GM21529 (cell line): ENCODE measurements around the gene RBM34.
A peak's percentile ranks its signal among the peaks of the same experiment; 100 is the strongest.

Source experiments
- ATAC-seq: cut with Tn5 transposase; IDR thresholded peaks from one replicate; pipeline ENCODE4 v1.9.1; 2021; ENCODE audit not compliant: unreplicated experiment

The RBM34 gene

DNA sequence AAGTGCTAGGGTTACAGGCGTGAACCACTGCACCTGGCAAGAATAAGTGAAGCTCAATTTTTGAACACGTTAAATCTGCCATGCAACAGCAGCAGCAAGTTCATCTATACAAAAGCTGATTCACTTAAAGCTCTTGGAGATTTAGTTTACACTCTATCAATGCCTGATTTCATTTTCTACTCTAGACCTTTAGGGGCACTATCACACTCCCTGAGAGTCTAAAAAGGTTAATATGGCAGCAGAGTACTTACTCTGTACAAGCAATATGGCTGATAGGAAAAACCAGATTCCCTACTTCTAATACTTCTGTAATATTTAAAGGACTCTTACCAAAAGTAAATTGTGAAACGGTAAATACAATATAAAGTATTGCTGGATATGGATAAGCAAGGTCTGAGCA is 4.8 kb downstream of the RBM34 start:
- no peak for ATAC-seq

- ATAC-seq: no peak
Observed at GRCh38 chr1:235152235-235152634, 8.8 kb downstream of the RBM34 start.

GRCh38 chr1:235151033-235151432 is 10.0 kb downstream of the RBM34 start:
- no peak for ATAC-seq

GRCh38 chr1:235149824-235150223 is 11.2 kb downstream of the RBM34 start:
- no peak for ATAC-seq

- ATAC-seq: no peak
Observed at GRCh38 chr1:235147269-235147668, 13.8 kb downstream of the RBM34 start.

- ATAC-seq: no peak
Observed at GRCh38 chr1:235145639-235146038, 15.4 kb downstream of the RBM34 start.

DNA sequence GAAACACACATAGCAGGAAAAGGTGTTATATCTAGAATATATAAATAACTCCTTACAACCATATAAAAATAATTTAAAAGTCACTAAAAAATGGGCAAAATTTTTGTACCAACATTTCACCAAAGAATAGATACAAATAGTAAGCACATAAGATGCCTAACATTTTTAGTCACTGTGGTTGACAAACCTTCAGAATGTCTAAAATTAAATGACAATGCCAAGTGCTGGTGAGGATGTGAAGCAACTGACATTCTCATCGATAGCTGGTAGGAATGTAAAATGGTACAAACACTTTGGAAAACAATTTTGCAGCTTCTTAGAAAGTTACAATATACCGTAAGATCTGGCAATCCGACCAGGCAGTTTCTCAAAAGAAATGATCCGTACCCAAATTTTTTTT is 18.1 kb downstream of the RBM34 start:
- ATAC-seq: no peak

- no peak for ATAC-seq
Observed at GRCh38 chr1:235139315-235139714, 21.7 kb downstream of the RBM34 start.

DNA sequence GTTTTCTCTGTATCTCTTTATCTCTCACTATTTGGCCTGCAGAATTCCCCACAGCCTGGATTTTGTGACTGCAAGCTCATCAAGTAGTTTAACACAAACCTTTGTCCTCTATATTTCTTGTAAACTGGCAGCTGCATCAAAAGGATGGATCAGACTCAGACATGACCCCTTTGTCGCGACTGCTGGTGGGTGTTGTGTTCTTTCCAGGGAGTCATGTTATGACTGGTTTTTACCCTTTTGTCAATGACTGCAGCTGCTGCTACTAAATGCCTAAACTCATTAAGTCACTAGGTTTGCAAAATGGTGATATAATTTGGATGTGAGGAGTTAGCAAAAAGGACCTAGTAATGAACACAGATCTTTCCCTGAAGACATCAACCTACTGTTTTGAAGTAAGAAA is 22.2 kb downstream of the RBM34 start:
- no peak for ATAC-seq

DNA sequence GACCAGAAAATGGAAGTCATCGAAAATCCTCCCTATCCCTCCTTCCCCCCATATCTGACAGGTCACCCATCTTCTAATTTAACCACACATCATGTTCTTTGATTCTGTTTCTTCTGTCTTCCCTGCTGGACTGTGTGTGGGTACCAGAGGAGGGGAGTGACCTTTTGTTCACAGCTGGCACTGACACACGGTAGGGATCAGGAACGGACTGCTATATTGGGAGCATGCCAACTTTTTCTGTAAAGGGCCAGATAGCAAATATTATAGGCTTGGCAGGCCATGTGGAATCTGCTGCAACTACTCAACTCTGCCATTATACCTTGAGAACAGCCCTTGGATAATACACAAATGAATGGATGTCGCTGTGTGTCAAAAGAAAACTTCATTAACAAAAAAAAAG is 24.9 kb downstream of the RBM34 start:
- no peak for ATAC-seq

DNA sequence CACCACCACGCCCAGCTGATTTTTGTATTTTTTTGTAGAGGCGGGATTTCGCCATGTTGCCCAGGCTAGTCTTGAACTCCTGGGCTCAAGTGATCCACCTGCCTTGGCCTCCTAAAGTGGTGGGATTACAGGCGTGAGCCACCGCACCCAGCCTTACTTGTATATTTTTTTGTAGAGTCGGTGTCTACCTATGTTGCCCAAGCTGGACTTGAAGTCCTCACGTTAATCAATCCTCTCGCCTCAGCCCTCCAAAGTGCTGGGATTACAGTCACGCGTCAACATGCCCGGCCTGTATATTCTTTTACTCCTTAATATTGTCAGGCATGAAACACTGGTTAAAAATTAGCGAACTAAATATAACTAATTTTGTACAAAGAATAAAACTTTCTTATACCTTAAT is 26.9 kb downstream of the RBM34 start:
- ATAC-seq: no peak

DNA sequence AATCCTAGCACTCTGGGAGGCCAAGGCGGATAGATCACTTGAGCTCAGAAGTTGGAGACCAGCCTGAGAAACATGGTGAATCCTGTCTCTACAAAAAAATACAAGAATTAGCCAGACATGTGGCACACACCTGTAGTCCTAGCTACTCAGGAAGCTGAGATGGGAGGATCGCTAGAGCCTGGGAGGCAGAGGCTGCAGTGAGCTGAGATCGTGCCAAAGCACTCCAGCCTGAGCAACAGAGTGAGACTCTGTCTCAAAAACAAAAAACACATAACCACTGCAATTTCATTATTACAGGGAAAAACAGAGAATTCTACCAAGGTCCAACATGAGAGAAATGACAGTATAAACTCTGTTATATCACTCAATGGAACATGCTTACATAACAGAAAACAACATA is 28.0 kb downstream of the RBM34 start:
- no peak for ATAC-seq

DNA sequence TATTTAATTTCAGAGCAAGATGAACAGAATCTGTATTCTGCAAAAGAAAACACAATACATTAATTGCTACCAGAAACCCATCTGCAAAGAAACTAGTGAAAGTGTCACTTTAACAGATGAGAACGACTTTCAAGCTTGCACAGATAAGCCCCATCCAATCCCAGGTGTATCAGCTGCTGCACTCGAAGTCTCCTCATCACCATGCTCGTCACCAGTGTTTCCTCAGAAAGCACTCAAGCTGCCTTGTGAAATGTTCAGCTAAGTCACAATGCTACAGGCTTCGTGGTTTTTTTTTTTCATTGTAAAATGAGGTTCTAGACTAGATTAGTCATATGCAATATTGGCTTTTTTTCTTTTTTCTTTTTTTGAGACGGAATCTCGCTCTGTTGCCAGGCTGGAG is 29.1 kb downstream of the RBM34 start:
- no peak for ATAC-seq

- ATAC-seq: no peak
Observed at GRCh38 chr1:235130766-235131270, 30.2 kb downstream of the RBM34 start.

DNA sequence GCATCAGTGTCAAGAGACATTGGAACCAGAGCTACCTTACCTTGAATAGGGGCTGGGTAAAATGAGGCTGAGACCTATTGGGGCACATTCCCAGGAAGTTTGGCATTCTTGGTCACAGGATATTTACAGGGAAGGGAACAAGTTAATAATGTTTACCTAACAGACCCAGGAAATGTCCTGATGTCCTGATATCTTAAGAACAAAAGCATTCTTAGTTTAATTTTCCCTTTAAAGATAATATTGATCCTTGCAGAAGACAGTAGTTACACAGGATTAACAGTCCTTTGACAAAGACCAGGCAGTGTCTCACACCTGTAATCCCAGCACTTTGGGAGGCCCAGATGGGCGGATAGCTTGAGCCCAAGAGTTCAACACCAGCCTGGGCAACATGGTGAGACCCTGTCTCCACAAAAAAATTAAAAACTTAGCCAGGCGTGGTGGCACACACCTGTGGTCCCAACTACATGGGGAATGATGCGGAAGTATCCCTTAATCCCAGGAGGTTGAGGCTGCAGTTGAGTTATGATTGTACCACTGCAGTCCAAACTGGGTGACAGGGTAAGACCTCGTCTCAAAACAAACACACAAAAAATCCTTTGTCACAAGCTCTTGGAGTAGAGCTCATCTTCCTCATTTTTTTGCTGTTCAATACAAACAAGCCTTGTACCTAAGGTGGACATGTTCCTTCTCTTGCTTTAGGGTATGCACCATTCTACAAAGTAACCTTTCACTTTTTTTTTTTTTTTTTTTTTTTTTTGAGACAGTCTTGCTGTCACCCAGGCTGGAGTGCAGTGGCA is 31.1 kb downstream of the RBM34 start:
- no peak for ATAC-seq

- ATAC-seq: peak; percentile 93
Observed at GRCh38 chr1:235128456-235129328, 32.4 kb downstream of the RBM34 start, which contains the start of gene TOMM20. TSS of gene TOMM20 (minus strand) at chr1:235128837. CDS start at chr1:235128715, 122 bp downstream.

- no peak for ATAC-seq
Observed at GRCh38 chr1:235127732-235128455, 33.2 kb downstream of the RBM34 start.

DNA sequence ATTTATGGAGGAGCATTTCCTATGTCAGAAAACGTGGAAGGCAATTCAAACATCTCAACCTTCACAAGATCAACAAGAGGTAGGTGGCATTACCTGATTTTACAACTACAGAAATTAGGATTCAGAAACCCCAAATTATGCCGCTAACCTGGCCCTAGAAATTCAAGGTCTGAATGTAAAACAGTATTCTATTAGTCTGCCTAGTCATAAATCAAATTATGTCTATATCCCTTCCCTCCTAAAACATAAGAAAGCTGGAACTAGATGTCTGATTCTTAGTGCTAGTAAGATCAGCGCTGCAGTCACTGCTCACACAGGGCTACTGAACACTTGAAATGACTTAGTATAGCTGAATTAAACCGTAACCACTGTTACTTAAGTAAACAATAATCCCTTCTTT is 33.8 kb downstream of the RBM34 start:
- no peak for ATAC-seq

DNA sequence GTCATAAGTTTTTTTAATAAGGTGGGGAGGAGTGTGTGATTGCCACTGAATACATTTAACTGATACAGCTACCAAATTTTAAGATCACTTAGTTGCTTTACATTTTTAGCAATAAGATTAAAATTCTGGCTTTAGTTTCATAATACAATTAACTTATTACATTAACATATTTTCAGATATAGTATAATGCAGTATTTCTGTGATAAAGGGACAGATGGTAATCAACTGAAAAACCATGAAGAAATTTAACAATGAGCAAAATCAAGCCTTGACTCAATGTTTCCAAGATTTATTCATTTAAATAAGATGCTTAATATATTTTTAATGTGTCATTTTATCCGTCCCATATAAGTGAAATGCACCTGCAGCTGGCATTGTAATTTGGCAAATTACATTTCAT is 36.4 kb downstream of the RBM34 start:
- no peak for ATAC-seq

DNA sequence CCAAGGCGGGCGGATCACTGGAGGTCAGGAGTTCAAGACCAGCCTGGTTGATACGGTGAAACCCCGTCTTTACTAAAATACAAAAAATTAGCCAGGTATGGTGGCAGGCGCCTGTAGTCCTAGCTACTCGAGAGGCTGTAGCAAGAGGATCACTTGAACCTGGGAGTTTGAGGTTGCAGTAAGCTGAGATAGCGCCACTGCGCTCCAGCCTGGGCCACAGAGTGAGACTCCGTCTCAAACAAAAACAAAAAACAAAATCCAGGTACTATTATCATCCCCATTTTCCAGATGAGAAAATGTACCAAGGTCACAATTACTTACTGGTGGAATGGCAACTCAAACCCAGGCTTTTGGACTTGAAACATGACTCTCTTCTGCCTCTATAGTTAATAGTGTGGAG is 36.9 kb downstream of the RBM34 start:
- no peak for ATAC-seq

DNA sequence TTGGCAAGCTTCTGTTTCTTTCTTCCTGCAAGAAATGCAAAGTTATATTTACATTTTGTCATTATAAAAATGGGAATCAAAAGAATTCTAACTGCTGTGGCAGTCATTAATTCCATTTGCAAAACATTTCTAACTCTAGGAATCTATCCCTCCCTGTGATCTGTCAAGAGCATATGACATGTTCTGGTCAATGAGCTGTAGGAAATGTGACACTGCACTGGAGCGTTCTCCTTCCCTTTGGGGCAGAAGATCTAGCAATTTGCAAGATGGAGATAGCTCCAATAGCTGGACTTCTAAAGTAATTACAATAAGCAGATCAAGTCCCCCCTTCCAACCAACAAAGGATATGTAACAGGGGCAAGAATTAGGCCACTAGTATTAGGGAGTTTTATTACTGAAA is 38.7 kb downstream of the RBM34 start:
- no peak for ATAC-seq
